Tibial nerve (tissue), 4 donors: Measurements from ENCODE around the gene CA11. TPM values are rescaled to one million over a fixed set of nuclear protein-coding genes. Genes with fewer than 3 reads are reported as not detected.
"Not testable (repeated sequence)": the region's sequence is repeated elsewhere in the genome, so short reads cannot be mapped to it uniquely, and the experiment has no call there.

Experiments used
- DNase-seq, 2 donors: peaks; one replicate each; pipeline ENCODE4 v3.0.0-alpha.2; 2019; ENCODE audit warnings: low spot score in 2 of 2
- H3K27ac ChIP-seq, 4 donors: fragments of 200-600 bp; sonication (generic) in 3 of 4; one replicate each; pipeline ENCODE4 v1.5.1; 2017 to 2019; ENCODE audit warnings: mild to moderate bottlenecking in 1 of 4
- H3K27me3 ChIP-seq, 2 donors: fragments of 200-600 bp; sonication (generic) in 1 of 2; one replicate each; pipeline versions ENCODE4 v1.5.1 to v1.6.0; 2017 to 2019
- H3K36me3 ChIP-seq, 3 donors: fragments of 200-600 bp; sonication (generic); one replicate each; pipeline ENCODE4 v1.5.1; 2018 to 2019
- H3K4me1 ChIP-seq, 4 donors: fragments of 200-600 bp; sonication (generic) in 3 of 4; one replicate each; pipeline ENCODE4 v1.5.1; 2017 to 2019
- H3K4me3 ChIP-seq, 4 donors: fragments of 200-600 bp; sonication (generic) in 3 of 4; one replicate each; pipeline ENCODE4 v1.5.1; 2017 to 2019; ENCODE audit warnings: mild to moderate bottlenecking in 1 of 4, moderate library complexity in 1 of 4
- H3K9me3 ChIP-seq, 4 donors: fragments of 200-600 bp; sonication (generic) in 3 of 4; one replicate each; pipeline ENCODE4 v1.5.1; 2017 to 2019
- EP300 ChIP-seq, 2 donors: sonication (generic); formaldehyde crosslinking; IDR thresholded peaks; one replicate each; pipeline ENCODE4 v1.6.1; 2017; ENCODE audit warnings: antibody characterized with exemption in 2 of 2, mild to moderate bottlenecking in 1 of 2
- POLR2A ChIP-seq, 2 donors: fragments of 450-650 bp; IDR thresholded peaks; one replicate each; pipeline ENCODE4 v1.6.1; 2017; ENCODE audit warnings: antibody characterized with exemption in 2 of 2, mild to moderate bottlenecking in 2 of 2, moderate library complexity in 2 of 2
- WGBS, 2 donors: methylation state at CpG; one replicate each; pipeline ENCODE4 v1.1.5; 2018; 5-methylcytosine and 5-hydroxymethylcytosine counted together
- total RNA-seq, 4 donors: library from RNA; depleted of rRNA; stranded (reverse); fragments of >200 nt; gene quantifications; one replicate each; pipeline ENCODE4 v1.1.0, GENCODE V29; 2016
- TF ChIP-seq, protein P1 (sequence below), 5 experiments: fragments of 200-600 bp in 3 of 5; fragments of 450-650 bp in 2 of 5; sonication (generic) in 3 of 5; IDR thresholded peaks; one replicate each; pipeline ENCODE4 v1.5.1; 2016 to 2019; ENCODE audit warnings: antibody characterized with exemption in 5 of 5, mild to moderate bottlenecking in 3 of 5, moderate library complexity in 2 of 5

CA11 gene
- total RNA-seq, 4 donors from 2014 or later: 3.1 to 5.4 (median 4.0) TPM

- H3K9me3 ChIP-seq: no peaks in the 10 kb centered on the region
- DNase-seq: no peak
- peaks cover 0 to 13% (median 0%) of the 10 kb centered on the region in 4 donors for H3K4me1 ChIP-seq
- H3K27ac ChIP-seq: no peak overlapping the region
- no peak overlapping the region for H3K4me3 ChIP-seq
- no peaks in the 10 kb centered on the region for H3K36me3 ChIP-seq
- TF ChIP-seq POLR2A (IDR thresholded peaks at IDR 0.05) (no peak), EP300 (IDR thresholded peaks at IDR 0.05) (no peak)
- TF ChIP-seq, protein P1, sequence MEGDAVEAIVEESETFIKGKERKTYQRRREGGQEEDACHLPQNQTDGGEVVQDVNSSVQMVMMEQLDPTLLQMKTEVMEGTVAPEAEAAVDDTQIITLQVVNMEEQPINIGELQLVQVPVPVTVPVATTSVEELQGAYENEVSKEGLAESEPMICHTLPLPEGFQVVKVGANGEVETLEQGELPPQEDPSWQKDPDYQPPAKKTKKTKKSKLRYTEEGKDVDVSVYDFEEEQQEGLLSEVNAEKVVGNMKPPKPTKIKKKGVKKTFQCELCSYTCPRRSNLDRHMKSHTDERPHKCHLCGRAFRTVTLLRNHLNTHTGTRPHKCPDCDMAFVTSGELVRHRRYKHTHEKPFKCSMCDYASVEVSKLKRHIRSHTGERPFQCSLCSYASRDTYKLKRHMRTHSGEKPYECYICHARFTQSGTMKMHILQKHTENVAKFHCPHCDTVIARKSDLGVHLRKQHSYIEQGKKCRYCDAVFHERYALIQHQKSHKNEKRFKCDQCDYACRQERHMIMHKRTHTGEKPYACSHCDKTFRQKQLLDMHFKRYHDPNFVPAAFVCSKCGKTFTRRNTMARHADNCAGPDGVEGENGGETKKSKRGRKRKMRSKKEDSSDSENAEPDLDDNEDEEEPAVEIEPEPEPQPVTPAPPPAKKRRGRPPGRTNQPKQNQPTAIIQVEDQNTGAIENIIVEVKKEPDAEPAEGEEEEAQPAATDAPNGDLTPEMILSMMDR (IDR thresholded peaks at IDR 0.05): no peak
- WGBS, 2 donors: 85 to 90% methylated on average over 9 of the region's 9 CpGs
- H3K27me3 ChIP-seq: no peaks in the 10 kb centered on the region
These were observed 39.6 kb upstream of the CA11 start for GRCh38 chr19:48685583-48685982.

DNA sequence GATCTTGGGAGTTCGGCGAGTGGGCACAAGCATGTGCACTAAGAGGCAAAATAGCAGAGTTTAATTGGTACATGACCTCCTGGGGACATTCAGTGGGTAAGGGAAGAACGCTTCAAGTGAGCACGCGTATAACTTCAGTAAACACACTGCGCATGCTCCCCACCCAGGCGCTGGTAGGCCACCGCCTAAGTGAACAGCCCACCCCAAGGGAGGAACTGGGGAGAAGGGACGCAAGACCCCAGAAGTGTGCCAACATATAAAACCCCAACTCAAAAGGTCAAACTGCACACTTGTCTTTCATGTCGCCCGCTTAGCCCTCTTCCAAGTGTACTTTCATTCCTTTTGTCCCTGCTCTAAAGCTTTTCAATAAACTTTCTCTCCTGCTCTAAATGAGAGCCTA lies 37.4 kb upstream of the CA11 start:
- Histone ChIP-seq H3K9me3 (no peaks in the 10 kb centered on the region), H3K4me3 (peak overlapping the region in 1 of 4 donors; percentile 25), H3K27ac (no peak overlapping the region), H3K4me1 (peaks cover 0 to 13% (median 0%) of the 10 kb centered on the region in 4 donors), H3K36me3 (no peaks in the 10 kb centered on the region), H3K27me3 (no peaks in the 10 kb centered on the region)
- DNase-seq: peak in 1 of 2 donors; percentile 33
- TF ChIP-seq EP300 (IDR thresholded peaks at IDR 0.05): no peak
- TF ChIP-seq, protein P1 (IDR thresholded peaks at IDR 0.05): no peak
- no peak for TF ChIP-seq POLR2A (IDR thresholded peaks at IDR 0.05)
- 30 to 41% methylated on average over 11 of the region's 11 CpGs for WGBS, 2 donors

GRCh38 chr19:48681127-48681470 lies 35.1 kb upstream of the CA11 start:
- H3K36me3 ChIP-seq: no peaks in the 10 kb centered on the region
- no peak overlapping the region for H3K4me3 ChIP-seq
- DNase-seq: no peak
- peaks cover 0 to 13% (median 0%) of the 10 kb centered on the region in 4 donors for H3K4me1 ChIP-seq
- no peaks in the 10 kb centered on the region for H3K27me3 ChIP-seq
- H3K9me3 ChIP-seq: no peaks in the 10 kb centered on the region
- H3K27ac ChIP-seq: peak overlapping the region in 1 of 4 donors; percentile 27
- TF ChIP-seq EP300 (IDR thresholded peaks at IDR 0.05): peak in 1 of 2 donors; percentile 34
- TF ChIP-seq, protein P1 (IDR thresholded peaks at IDR 0.05): no peak
- 59 to 68% methylated on average over 7 of the region's 7 CpGs for WGBS, 2 donors

DNA sequence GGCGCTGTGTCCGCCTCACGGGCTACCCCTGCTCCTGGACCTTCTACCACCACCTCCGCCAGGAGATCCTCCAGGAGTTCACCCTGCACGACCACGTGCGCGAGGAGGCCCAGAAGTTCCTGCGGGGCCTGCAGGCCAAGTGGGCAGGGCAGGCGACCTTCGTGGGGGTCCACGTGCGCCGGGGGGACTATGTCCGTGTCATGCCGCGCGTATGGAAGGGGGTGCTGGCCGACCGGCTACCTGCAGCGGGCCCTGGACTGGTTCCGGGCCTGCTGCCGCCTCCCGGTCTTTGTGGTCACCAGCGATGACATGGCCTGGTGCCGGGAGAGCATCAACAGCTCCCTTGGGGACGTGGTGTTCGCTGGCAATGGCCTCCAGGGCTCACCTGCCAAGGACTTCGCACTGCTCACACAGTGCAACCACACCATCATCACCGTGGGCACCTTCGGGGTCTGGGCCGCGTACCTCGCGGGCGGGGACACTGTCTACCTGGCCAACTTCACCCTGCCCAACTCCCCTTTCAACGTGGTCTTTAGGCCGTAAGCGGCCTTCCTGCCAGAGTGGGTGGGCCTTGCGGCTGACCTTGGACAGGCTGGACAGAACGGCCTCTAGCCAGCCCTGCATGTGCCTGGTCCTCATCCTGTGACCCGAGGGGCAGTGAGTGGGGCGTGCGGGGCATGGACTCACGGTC lies 34.6 kb upstream of the CA11 start:
- 88 to 92% methylated on average over 21 to 42 of the region's 45 CpGs for WGBS, 2 donors
- H3K4me1 ChIP-seq: peaks cover 0 to 17% (median 3%) of the 10 kb centered on the region in 4 donors
- peak overlapping the region in 1 of 4 donors; percentile 27 for H3K27ac ChIP-seq
- TF ChIP-seq EP300 (IDR thresholded peaks at IDR 0.05) (no peak), POLR2A (IDR thresholded peaks at IDR 0.05) (no peak)
- TF ChIP-seq, protein P1 (IDR thresholded peaks at IDR 0.05): no peak
- H3K9me3 ChIP-seq: no peaks in the 10 kb centered on the region
- no peaks in the 10 kb centered on the region for H3K36me3 ChIP-seq
- no peaks in the 10 kb centered on the region for H3K27me3 ChIP-seq
- no peak for DNase-seq
- H3K4me3 ChIP-seq: no peak overlapping the region

GRCh38 chr19:48680006-48680405 lies 34.0 kb upstream of the CA11 start:
- not testable (repeated sequence) for H3K4me3 ChIP-seq, DNase-seq, H3K36me3 ChIP-seq, H3K27me3 ChIP-seq, H3K9me3 ChIP-seq, H3K27ac ChIP-seq
- H3K4me1 ChIP-seq: peaks cover 0 to 22% (median 6%) of the 10 kb centered on the region in 4 donors
- WGBS, 2 donors: 92 to 94% methylated on average over 18 to 19 of the region's 19 CpGs
